Measurements from ENCODE around the gene DLG1. TPM values are rescaled to one million over a fixed set of nuclear protein-coding genes. Genes with fewer than 3 reads are reported as not detected.

DLG1 gene
- total and polyA plus RNA-seq, 2 of the 4 experiments (the other 2 are of a cell fraction), result 21.2 to 57.7 TPM

- no peak overlapping the region for H2BK20ac ChIP-seq (ENCODE audit: low read depth, low read length)
- peaks cover 3% of the 10 kb centered on the region; the same call in 1 of the 2 replicates for H3K4me1 ChIP-seq (ENCODE audit: control insufficient read depth, insufficient read depth, low read length)
- no peak overlapping the region for H2BK15ac ChIP-seq (ENCODE audit: low read depth, low read length)
- intact Hi-C loops (cut with micrococcal nuclease) (loop anchor here (2.0 to 10.0 kb wide), 3 partner anchors 29 to 513 kb away; no protein-coding TSS in a partner anchor), in situ Hi-C loops (cut with MboI; ENCODE audit: low sequenced_read_pairs) (no loop called here), dilution Hi-C loops (cut with HindIII; ENCODE audit: low sequenced_read_pairs, unreplicated experiment) (no loop called here)
- no peak overlapping the region for H3K14ac ChIP-seq (replicated peaks; ENCODE audit: low read depth, low read length)
- 14% methylated on average over 25 of the region's 55 CpGs; no CpG with 5 or more reads in 1 of the 2 experiments for WGBS, 2 experiments (ENCODE audit: extremely low coverage in 2 of 2, insufficient read length in 1 of 2)
- no peaks in the 10 kb centered on the region for H3K27me3 ChIP-seq (ENCODE audit: control insufficient read depth, insufficient read depth, low read length)
- no peak overlapping the region; the same call in 1 of the 2 replicates for H3K27ac ChIP-seq (ENCODE audit: insufficient read depth, low read length)
- no peak overlapping the region for H2BK5ac ChIP-seq (ENCODE audit: low read depth, low read length, poor library complexity, severe bottlenecking)
- TF ChIP-seq FOS (IDR thresholded peaks at IDR 0.05; ENCODE audit: low read depth, low read length), result no peak
- no peak for TF ChIP-seq ELK1 (IDR thresholded peaks at IDR 0.05; ENCODE audit: borderline replicate concordance, low read depth, low read length)
- TF ChIP-seq SMC3 (IDR thresholded peaks at IDR 0.05; ENCODE audit: low read depth, low read length), result no peak
- TF ChIP-seq MAFK (IDR thresholded peaks at IDR 0.05; ENCODE audit: low read depth, low read length), result no peak
- TF ChIP-seq, protein P1, sequence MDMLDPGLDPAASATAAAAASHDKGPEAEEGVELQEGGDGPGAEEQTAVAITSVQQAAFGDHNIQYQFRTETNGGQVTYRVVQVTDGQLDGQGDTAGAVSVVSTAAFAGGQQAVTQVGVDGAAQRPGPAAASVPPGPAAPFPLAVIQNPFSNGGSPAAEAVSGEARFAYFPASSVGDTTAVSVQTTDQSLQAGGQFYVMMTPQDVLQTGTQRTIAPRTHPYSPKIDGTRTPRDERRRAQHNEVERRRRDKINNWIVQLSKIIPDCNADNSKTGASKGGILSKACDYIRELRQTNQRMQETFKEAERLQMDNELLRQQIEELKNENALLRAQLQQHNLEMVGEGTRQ (IDR thresholded peaks at IDR 0.05; ENCODE audit: low read depth, low read length), result no peak
- TF ChIP-seq RCOR1 (IDR thresholded peaks at IDR 0.05; ENCODE audit: insufficient replicate concordance, low read length), result no peak
- TF ChIP-seq RAD21 (IDR thresholded peaks at IDR 0.05; ENCODE audit: low read length), result no peak
- no peak for TF ChIP-seq RFX5 (IDR thresholded peaks at IDR 0.05; ENCODE audit: low read depth, low read length)
- TF ChIP-seq MXI1 (IDR thresholded peaks at IDR 0.05; ENCODE audit: borderline replicate concordance, low read depth, low read length), result no peak
- TF ChIP-seq CHD1 (IDR thresholded peaks at IDR 0.05; ENCODE audit: low read depth, low read length), result no peak
- TF ChIP-seq BHLHE40 (IDR thresholded peaks at IDR 0.05; ENCODE audit: low read depth, low read length), result no peak
- TF ChIP-seq, protein P2, sequence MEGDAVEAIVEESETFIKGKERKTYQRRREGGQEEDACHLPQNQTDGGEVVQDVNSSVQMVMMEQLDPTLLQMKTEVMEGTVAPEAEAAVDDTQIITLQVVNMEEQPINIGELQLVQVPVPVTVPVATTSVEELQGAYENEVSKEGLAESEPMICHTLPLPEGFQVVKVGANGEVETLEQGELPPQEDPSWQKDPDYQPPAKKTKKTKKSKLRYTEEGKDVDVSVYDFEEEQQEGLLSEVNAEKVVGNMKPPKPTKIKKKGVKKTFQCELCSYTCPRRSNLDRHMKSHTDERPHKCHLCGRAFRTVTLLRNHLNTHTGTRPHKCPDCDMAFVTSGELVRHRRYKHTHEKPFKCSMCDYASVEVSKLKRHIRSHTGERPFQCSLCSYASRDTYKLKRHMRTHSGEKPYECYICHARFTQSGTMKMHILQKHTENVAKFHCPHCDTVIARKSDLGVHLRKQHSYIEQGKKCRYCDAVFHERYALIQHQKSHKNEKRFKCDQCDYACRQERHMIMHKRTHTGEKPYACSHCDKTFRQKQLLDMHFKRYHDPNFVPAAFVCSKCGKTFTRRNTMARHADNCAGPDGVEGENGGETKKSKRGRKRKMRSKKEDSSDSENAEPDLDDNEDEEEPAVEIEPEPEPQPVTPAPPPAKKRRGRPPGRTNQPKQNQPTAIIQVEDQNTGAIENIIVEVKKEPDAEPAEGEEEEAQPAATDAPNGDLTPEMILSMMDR (conservative IDR thresholded peaks at IDR 0.05; ENCODE audit: low read depth, low read length), result no peak
- no peak for TF ChIP-seq NFE2L2 (IDR thresholded peaks at IDR 0.05; ENCODE audit: low read depth, low read length)
- no peak overlapping the region for H3K4ac ChIP-seq (ENCODE audit: low read depth, low read length)
- peak; percentile 7 for ATAC-seq (ENCODE audit: low read depth)
- H2BK120ac ChIP-seq (ENCODE audit: low read depth, low read length), result no peak overlapping the region
- ChIA-PET CTCF (no interaction called here), POLR2A (ENCODE audit: unreplicated experiment) (no interaction called here)
- H4K91ac ChIP-seq (ENCODE audit: insufficient read depth, low read depth, low read length), result no peak overlapping the region
- DNase-seq, result no peak
- peaks cover 0 to 4% of the 10 kb centered on the region in 2 experiments; a peak in 1 of 4 replicates for H3K79me1 ChIP-seq (ENCODE audit: low read depth in 1 of 2, low read length in 2 of 2)
- no peaks in the 10 kb centered on the region for H4K20me1 ChIP-seq (ENCODE audit: insufficient read depth, low read length)
- H3K9ac ChIP-seq (ENCODE audit: low read depth, low read length), result no peak overlapping the region
- H4K8ac ChIP-seq (ENCODE audit: low read depth in 2 of 2, low read length in 2 of 2), result peak overlapping the region in 1 of 2 experiments; percentile 60; a peak in 1 of 4 replicates
- H2AK5ac ChIP-seq (ENCODE audit: low read depth, low read length), result no peak overlapping the region
- H3K4me2 ChIP-seq (ENCODE audit: low read depth, low read length), result peak overlapping the region; percentile 23; the same call in 1 of the 2 replicates
- H3K9me1 ChIP-seq (ENCODE audit: insufficient read depth, low read length), result peaks cover 5% of the 10 kb centered on the region
- H3K56ac ChIP-seq (ENCODE audit: extremely low read depth, insufficient read depth, low read length), result no peak overlapping the region
- H3K36me3 ChIP-seq (ENCODE audit: control insufficient read depth, insufficient read depth, low read length), result no peaks in the 10 kb centered on the region
- no peak overlapping the region for H3K18ac ChIP-seq (ENCODE audit: low read depth, low read length)
- H2AFZ ChIP-seq (replicated peaks; ENCODE audit: low read length, poor library complexity), result peak overlapping the region; percentile 96
- no TSS peak for BruUV-seq (replicated peaks)
- H4K5ac ChIP-seq (ENCODE audit: low read depth, low read length), result no peak overlapping the region; the same call in 1 of the 2 replicates
- peak overlapping the region; percentile 11 for H2AK9ac ChIP-seq (replicated peaks; ENCODE audit: low read depth, low read length, poor library complexity)
- H3K9me3 ChIP-seq (ENCODE audit: control insufficient read depth, insufficient read depth, low read length), result no peaks in the 10 kb centered on the region
- H3K23ac ChIP-seq (ENCODE audit: low read depth, low read length), result no peak overlapping the region; the same call in 1 of the 2 replicates
- H3K4me3 ChIP-seq (ENCODE audit: insufficient read depth, low read depth, low read length), result peak overlapping the region; percentile 22
These were observed 296.3 kb downstream of the DLG1 start for GRCh38 chr3:197001972-197002700.

Data from IMR-90 (cell line).